ENCODE data around the gene KIF26A. TPM values are rescaled to one million over a fixed set of nuclear protein-coding genes. Genes with fewer than 3 reads are reported as not detected.

The KIF26A gene
- total and polyA plus RNA-seq, 2 donors (not counting 1 experiment from before 2014, with no cell fraction given): 0.15 TPM; not detected in 1

GRCh38 chr14:104161602-104162367 lies 23.4 kb downstream of the KIF26A start:
- TF ChIP-seq CTCF (IDR thresholded peaks at IDR 0.05) (no peak), EZH2 (IDR thresholded peaks at IDR 0.05; ENCODE audit: borderline replicate concordance, insufficient read depth, low read depth, low read length, poor library complexity, severe bottlenecking) (no peak)
- H3K27me3 ChIP-seq (replicated peaks in 1 of 4; ENCODE audit: control extremely low read depth in 1 of 4, control insufficient read depth in 3 of 4, insufficient read depth in 4 of 4, low read length in 3 of 4): no peaks in the 10 kb centered on the region
- Mint-ChIP-seq H3K27ac (no peak overlapping the region), H3K4me1 (no peaks in the 10 kb centered on the region), H3K4me3 (no peak overlapping the region), H3K9me3 (ENCODE audit: insufficient read depth) (no peaks in the 10 kb centered on the region), H3K27me3 (no peaks in the 10 kb centered on the region)
- H3K9me3 ChIP-seq (ENCODE audit: control extremely low read depth in 1 of 3, control insufficient read depth in 2 of 3, insufficient read depth in 1 of 3, low read length in 2 of 3): no peaks in the 10 kb centered on the region
- POLR2A ChIA-PET: no interaction called here
- H3K79me2 ChIP-seq (ENCODE audit: control insufficient read depth, insufficient read depth, low read length): no peaks in the 10 kb centered on the region
- no peaks in the 10 kb centered on the region for H3K36me3 ChIP-seq (replicated peaks in 1 of 2; ENCODE audit: control extremely low read depth in 1 of 2, control insufficient read depth in 1 of 2, extremely low read depth in 1 of 2, insufficient read depth in 2 of 2, low read length in 1 of 2)
- peaks cover 0 to 5% of the 10 kb centered on the region in 2 donors for H3K4me1 ChIP-seq (ENCODE audit: control insufficient read depth in 2 of 2, insufficient read depth in 2 of 2, low read length in 2 of 2)
- H3K4me2 ChIP-seq (replicated peaks; ENCODE audit: low read depth, low read length, poor library complexity, severe bottlenecking): no peak overlapping the region
- H3K27ac ChIP-seq (ENCODE audit: low read length in 2 of 2): no peak overlapping the region
- ATAC-seq (ENCODE audit: low read depth) (no peak), DNase-seq (no peak)
- CTCF ChIA-PET: no interaction called here
- no peak overlapping the region for H3K4me3 ChIP-seq (ENCODE audit: control extremely low read depth in 1 of 5, extremely low read depth in 1 of 5, insufficient read depth in 1 of 5, low read depth in 2 of 5, low read length in 4 of 5)
- no peak overlapping the region for H2AFZ ChIP-seq (ENCODE audit: insufficient read depth, low read depth, low read length, poor library complexity, severe bottlenecking)
- WGBS (ENCODE audit: insufficient coverage): 89% methylated on average over 23 of the region's 23 CpGs
- H3K9ac ChIP-seq (ENCODE audit: low read length): no peak overlapping the region
- H4K20me1 ChIP-seq (ENCODE audit: control insufficient read depth, insufficient read depth, low read length, poor library complexity, severe bottlenecking): no peaks in the 10 kb centered on the region
- intact Hi-C loops (cut with micrococcal nuclease): no loop called here

GRCh38 chr14:104162495-104162894 lies 24.1 kb downstream of the KIF26A start:
- H4K20me1 ChIP-seq (ENCODE audit: control insufficient read depth, insufficient read depth, low read length, poor library complexity, severe bottlenecking): no peaks in the 10 kb centered on the region
- 90% methylated on average over 5 of the region's 9 CpGs for WGBS (ENCODE audit: insufficient coverage)
- POLR2A ChIA-PET: no interaction called here
- H2AFZ ChIP-seq (ENCODE audit: insufficient read depth, low read depth, low read length, poor library complexity, severe bottlenecking): no peak overlapping the region
- CTCF ChIA-PET: no interaction called here
- H3K79me2 ChIP-seq (ENCODE audit: control insufficient read depth, insufficient read depth, low read length): no peaks in the 10 kb centered on the region
- no peaks in the 10 kb centered on the region for H3K9me3 ChIP-seq (ENCODE audit: control extremely low read depth in 1 of 3, control insufficient read depth in 2 of 3, insufficient read depth in 1 of 3, low read length in 2 of 3)
- no peak overlapping the region for H3K4me2 ChIP-seq (replicated peaks; ENCODE audit: low read depth, low read length, poor library complexity, severe bottlenecking)
- ATAC-seq (ENCODE audit: low read depth): no peak
- H3K27me3 ChIP-seq (replicated peaks in 1 of 4; ENCODE audit: control extremely low read depth in 1 of 4, control insufficient read depth in 3 of 4, insufficient read depth in 4 of 4, low read length in 3 of 4): no peaks in the 10 kb centered on the region
- H3K36me3 ChIP-seq (replicated peaks in 1 of 2; ENCODE audit: control extremely low read depth in 1 of 2, control insufficient read depth in 1 of 2, extremely low read depth in 1 of 2, insufficient read depth in 2 of 2, low read length in 1 of 2): no peaks in the 10 kb centered on the region
- intact Hi-C loops (cut with micrococcal nuclease): no loop called here
- Mint-ChIP-seq H3K9me3 (ENCODE audit: insufficient read depth) (no peaks in the 10 kb centered on the region), H3K27ac (no peak overlapping the region), H3K4me3 (no peak overlapping the region), H3K27me3 (no peaks in the 10 kb centered on the region), H3K4me1 (no peaks in the 10 kb centered on the region)
- no peak for DNase-seq
- TF ChIP-seq EZH2 (IDR thresholded peaks at IDR 0.05; ENCODE audit: borderline replicate concordance, insufficient read depth, low read depth, low read length, poor library complexity, severe bottlenecking) (no peak), CTCF (IDR thresholded peaks at IDR 0.05) (no peak)
- H3K4me3 ChIP-seq (ENCODE audit: control extremely low read depth in 1 of 5, extremely low read depth in 1 of 5, insufficient read depth in 1 of 5, low read depth in 2 of 5, low read length in 4 of 5): no peak overlapping the region
- H3K9ac ChIP-seq (ENCODE audit: low read length): no peak overlapping the region
- no peak overlapping the region for H3K27ac ChIP-seq (ENCODE audit: low read length in 2 of 2)
- peaks cover 0 to 9% of the 10 kb centered on the region in 2 donors for H3K4me1 ChIP-seq (ENCODE audit: control insufficient read depth in 2 of 2, insufficient read depth in 2 of 2, low read length in 2 of 2)
